IMR-90 (cell line): ENCODE measurements around the gene ACTG2. TPM values are rescaled to one million over a fixed set of nuclear protein-coding genes. Genes with fewer than 3 reads are reported as not detected.

Experiments used
- ATAC-seq: fragments of 200-7000 bp; cut with Tn5 transposase; 2 replicates; pipeline ENCODE4 v1.9.1; 2020; ENCODE audit warnings: low read depth, mild to moderate bottlenecking, moderate library complexity
- BruUV-seq: library from RNA; stranded (reverse); fragments of 400-500 nt; replicated peaks from 2 replicates; lab custom pipeline; 2021; lab: Mats Ljungman, UMichigan
- CTCF ChIA-PET: fragments of 300-600 bp; formaldehyde crosslinking; extraction: SDS; loops from one replicate; lab custom pipeline; 2021; ENCODE audit warnings: antibody characterized with exemption; lab: Yijun Ruan, JAX
- POLR2A ChIA-PET: fragments of 300-600 bp; sonication (Branson Sonifier 250); formaldehyde crosslinking; loops from one replicate; lab custom pipeline; 2022; ENCODE audit warnings: antibody characterized with exemption; ENCODE audit not compliant: unreplicated experiment; lab: Charles Lee
- DNase-seq: peaks from one replicate; pipeline ENCODE4 v3.0.0; 2013
- H2AFZ ChIP-seq: replicated peaks from 2 replicates; pipeline ENCODE3; 2013; ENCODE audit warnings: low read length, mild to moderate bottlenecking; ENCODE audit not compliant: poor library complexity
- H2AK5ac ChIP-seq: 2 replicates; pipeline ENCODE4 v1.6.1; 2013; ENCODE audit warnings: low read depth, low read length, inconsistent platforms
- H2AK9ac ChIP-seq: replicated peaks from 2 replicates; pipeline ENCODE3; 2013; ENCODE audit warnings: mild to moderate bottlenecking, low read depth, low read length, moderate library complexity; ENCODE audit not compliant: poor library complexity
- H2BK120ac ChIP-seq: 2 replicates; pipeline ENCODE4 v1.6.1; 2013; ENCODE audit warnings: low read depth, low read length, inconsistent platforms
- H2BK15ac ChIP-seq: 3 replicates; pipeline ENCODE4 v1.6.1; 2013; ENCODE audit warnings: low read depth, low read length, inconsistent platforms
- H2BK20ac ChIP-seq: 2 replicates; pipeline ENCODE4 v1.6.1; 2013; ENCODE audit warnings: low read depth, mild to moderate bottlenecking, inconsistent platforms, low read length, moderate library complexity
- H2BK5ac ChIP-seq: 2 replicates; pipeline ENCODE4 v1.6.1; 2013; ENCODE audit warnings: mild to moderate bottlenecking, low read depth, low read length, inconsistent platforms; ENCODE audit not compliant: poor library complexity, severe bottlenecking
- H3K14ac ChIP-seq: replicated peaks from 2 replicates; pipeline ENCODE4 v1.6.1; 2013; ENCODE audit warnings: low read depth, low read length, inconsistent platforms
- H3K18ac ChIP-seq: 2 replicates; pipeline ENCODE4 v1.6.1; 2013; ENCODE audit warnings: low read depth, low read length, control low read depth
- H3K23ac ChIP-seq: 2 replicates; pipeline ENCODE4 v1.6.1; 2013; ENCODE audit warnings: low read depth, low read length, inconsistent platforms
- H3K27ac ChIP-seq: 2 replicates; pipeline ENCODE4 v1.5.1; 2013; ENCODE audit warnings: mild to moderate bottlenecking, control low read depth, low read length; ENCODE audit not compliant: insufficient read depth
- H3K27me3 ChIP-seq: 2 replicates; pipeline ENCODE4 v1.6.1; 2013; ENCODE audit warnings: low read length; ENCODE audit not compliant: control insufficient read depth, insufficient read depth
- H3K36me3 ChIP-seq: 2 replicates; pipeline ENCODE4 v1.6.1; 2013; ENCODE audit warnings: low read length, mixed read lengths; ENCODE audit not compliant: control insufficient read depth, insufficient read depth
- H3K4ac ChIP-seq: 2 replicates; pipeline ENCODE4 v1.6.1; 2013; ENCODE audit warnings: low read depth, low read length, inconsistent platforms
- H3K4me1 ChIP-seq: 2 replicates; pipeline ENCODE4 v1.6.1; 2013; ENCODE audit warnings: low read length, mixed read lengths; ENCODE audit not compliant: control insufficient read depth, insufficient read depth
- H3K4me2 ChIP-seq: 2 replicates; pipeline ENCODE4 v1.6.1; 2013; ENCODE audit warnings: low read depth, mild to moderate bottlenecking, control low read depth, low read length, moderate library complexity
- H3K4me3 ChIP-seq: 2 replicates; pipeline ENCODE4 v1.5.1; 2013; ENCODE audit warnings: low read depth, mild to moderate bottlenecking, control low read depth, low read length, moderate library complexity; ENCODE audit not compliant: insufficient read depth
- H3K56ac ChIP-seq: 2 replicates; pipeline ENCODE4 v1.6.1; 2013; ENCODE audit warnings: low read length, inconsistent platforms; ENCODE audit not compliant: insufficient read depth; ENCODE audit errors: extremely low read depth
- H3K79me1 ChIP-seq, 2 experiments: 2 replicates each; pipeline ENCODE4 v1.6.1; 2013; ENCODE audit warnings: low read length in 2 of 2, inconsistent platforms in 1 of 2, low read depth in 1 of 2
- H3K9ac ChIP-seq: 2 replicates; pipeline ENCODE4 v1.6.1; 2013; ENCODE audit warnings: low read depth, low read length, control low read depth
- H3K9me1 ChIP-seq: 2 replicates; pipeline ENCODE4 v1.6.1; 2013; ENCODE audit warnings: low read length, inconsistent platforms; ENCODE audit not compliant: insufficient read depth
- H3K9me3 ChIP-seq: 2 replicates; pipeline ENCODE4 v1.6.1; 2013; ENCODE audit warnings: low read length; ENCODE audit not compliant: control insufficient read depth, insufficient read depth
- H4K20me1 ChIP-seq: 2 replicates; pipeline ENCODE4 v1.6.1; 2013; ENCODE audit warnings: low read length, inconsistent platforms; ENCODE audit not compliant: insufficient read depth
- H4K5ac ChIP-seq: 2 replicates; pipeline ENCODE4 v1.6.1; 2013; ENCODE audit warnings: mild to moderate bottlenecking, low read depth, low read length, control low read depth
- H4K8ac ChIP-seq, 2 experiments: 2 replicates each; pipeline ENCODE4 v1.6.1; 2013; ENCODE audit warnings: low read depth in 2 of 2, low read length in 2 of 2, control low read depth in 1 of 2, inconsistent platforms in 1 of 2
- H4K91ac ChIP-seq: 2 replicates; pipeline ENCODE4 v1.6.1; 2013; ENCODE audit warnings: low read depth, low read length, inconsistent platforms; ENCODE audit not compliant: insufficient read depth
- BHLHE40 ChIP-seq: fragments of 150-350 bp; IDR thresholded peaks from 2 replicates; pipeline ENCODE4 v1.6.1; 2016; ENCODE audit warnings: mild to moderate bottlenecking, low read depth, low read length
- CEBPB ChIP-seq: IDR thresholded peaks from 2 replicates; pipeline ENCODE4 v1.6.1; 2012; ENCODE audit warnings: low read depth, low read length, improper control_type of control experiment
- FOS ChIP-seq: fragments of 150-350 bp; IDR thresholded peaks from 2 replicates; pipeline ENCODE4 v1.6.1; 2016; ENCODE audit warnings: low read depth, low read length
- MAZ ChIP-seq: IDR thresholded peaks from 2 replicates; pipeline ENCODE4 v1.6.1; 2012; ENCODE audit warnings: low read depth, mild to moderate bottlenecking, low read length, improper control_type of control experiment, moderate library complexity, borderline replicate concordance
- NFE2L2 ChIP-seq: fragments of 150-350 bp; IDR thresholded peaks from 2 replicates; pipeline ENCODE4 v1.6.1; 2016; ENCODE audit warnings: low read depth, mild to moderate bottlenecking, low read length
- RCOR1 ChIP-seq: IDR thresholded peaks from 2 replicates; pipeline ENCODE4 v1.6.1; 2012; ENCODE audit warnings: mild to moderate bottlenecking, low read length, improper control_type of control experiment; ENCODE audit not compliant: insufficient replicate concordance
- WGBS, 2 experiments: methylation state at CpG; one replicate each; pipeline versions ENCODE4 v1.1.5 to v1.1.7; 2013; ENCODE audit warnings: missing lambda C conversion rate in 2 of 2; ENCODE audit not compliant: insufficient read length in 1 of 2; ENCODE audit errors: extremely low coverage in 2 of 2; 5-methylcytosine and 5-hydroxymethylcytosine counted together
- dilution Hi-C: fragments of 300-500 bp; cut with HindIII; formaldehyde crosslinking; loops from one replicate; pipeline ENCODE4 v1.14.3; 2018; ENCODE audit warnings: low sequenced_read_pairs; ENCODE audit not compliant: unreplicated experiment
- in situ Hi-C: fragments of 300-500 bp; cut with MboI; formaldehyde crosslinking; loops from 3 replicates; pipeline ENCODE4 v1.14.3; 2019; ENCODE audit warnings: low sequenced_read_pairs, inconsistent platforms, mixed read lengths
- intact Hi-C: fragments of 100-400 bp; cut with micrococcal nuclease; formaldehyde crosslinking; loops from 2 replicates; pipeline ENCODE4 v1.10.0; 2022
- polyA plus RNA-seq, 3 experiments: library from polyadenylated mRNA; depleted of rRNA; stranded (reverse); fragments of >200 nt; gene quantifications; 2 replicates each; pipeline ENCODE4 v1.2.3, GENCODE V29; 2012; ENCODE audit warnings: low replicate concordance in 1 of 3
- total RNA-seq: library from RNA; depleted of rRNA; stranded (reverse); fragments of >200 nt; gene quantifications from 2 replicates; pipeline ENCODE4 v1.2.3, GENCODE V29; 2012
- TF ChIP-seq, protein P1 (sequence below): conservative IDR thresholded peaks from 2 replicates; pipeline ENCODE4 v1.5.1; 2012; ENCODE audit warnings: mild to moderate bottlenecking, low read depth, low read length, improper control_type of control experiment

Gene ACTG2
- total and polyA plus RNA-seq, 2 of the 4 experiments (the other 2 are of a cell fraction), result 523 to 899 TPM

DNA sequence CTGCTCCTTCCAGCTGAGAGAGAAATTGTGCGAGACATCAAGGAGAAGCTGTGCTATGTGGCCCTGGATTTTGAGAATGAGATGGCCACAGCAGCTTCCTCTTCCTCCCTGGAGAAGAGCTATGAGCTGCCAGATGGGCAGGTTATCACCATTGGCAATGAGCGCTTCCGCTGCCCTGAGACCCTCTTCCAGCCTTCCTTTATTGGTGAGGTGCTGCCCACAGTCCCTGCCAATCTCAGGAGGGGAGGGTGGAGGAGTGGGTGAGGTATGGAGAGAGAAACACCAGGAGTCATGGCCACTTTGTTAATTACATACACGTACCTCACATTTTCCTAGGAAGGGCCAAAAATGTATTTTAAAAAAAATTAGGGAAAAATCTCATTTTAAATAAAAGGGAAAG, 21.9 kb downstream of the ACTG2 start:
- H2AK9ac ChIP-seq, result peak overlapping the region; percentile 68
- peaks cover 35% of the 10 kb centered on the region for H4K20me1 ChIP-seq
- no peak overlapping the region for H3K18ac ChIP-seq
- no peak overlapping the region for H3K27ac ChIP-seq
- H4K5ac ChIP-seq, result no peak overlapping the region
- no peak overlapping the region for H2AK5ac ChIP-seq
- DNase-seq (no peak), ATAC-seq (no peak)
- intact Hi-C loops, result no loop called here
- no peak overlapping the region for H3K9ac ChIP-seq
- H3K4me2 ChIP-seq, result no peak overlapping the region
- no peak overlapping the region for H2BK120ac ChIP-seq
- H4K91ac ChIP-seq, result no peak overlapping the region
- no peak overlapping the region for H2BK15ac ChIP-seq
- H4K8ac ChIP-seq, result no peak overlapping the region
- no peak overlapping the region for H2BK20ac ChIP-seq
- H3K4me3 ChIP-seq, result no peak overlapping the region
- no peak overlapping the region for H3K56ac ChIP-seq
- H3K9me3 ChIP-seq, result no peaks in the 10 kb centered on the region
- WGBS, 2 experiments, result 100% methylated on average over 1 of the region's 4 CpGs; no CpG with 5 or more reads in 1 of the 2 experiments
- no TSS peak for BruUV-seq
- H3K4me1 ChIP-seq, result no peaks in the 10 kb centered on the region
- CTCF ChIA-PET, result no interaction called here
- H3K4ac ChIP-seq, result no peak overlapping the region
- H2BK5ac ChIP-seq, result no peak overlapping the region
- H3K14ac ChIP-seq, result no peak overlapping the region
- dilution Hi-C loops, result no loop called here
- H2AFZ ChIP-seq, result no peak overlapping the region
- no peaks in the 10 kb centered on the region for H3K27me3 ChIP-seq
- POLR2A ChIA-PET, result no interaction called here
- peaks cover 67% of the 10 kb centered on the region for H3K36me3 ChIP-seq
- no peaks in the 10 kb centered on the region for H3K9me1 ChIP-seq
- in situ Hi-C loops, result no loop called here
- H3K23ac ChIP-seq, result no peak overlapping the region
- TF ChIP-seq NFE2L2 (no peak), MAZ (no peak), CEBPB (no peak), BHLHE40 (no peak), RCOR1 (no peak), FOS (no peak)
- TF ChIP-seq, protein P1, sequence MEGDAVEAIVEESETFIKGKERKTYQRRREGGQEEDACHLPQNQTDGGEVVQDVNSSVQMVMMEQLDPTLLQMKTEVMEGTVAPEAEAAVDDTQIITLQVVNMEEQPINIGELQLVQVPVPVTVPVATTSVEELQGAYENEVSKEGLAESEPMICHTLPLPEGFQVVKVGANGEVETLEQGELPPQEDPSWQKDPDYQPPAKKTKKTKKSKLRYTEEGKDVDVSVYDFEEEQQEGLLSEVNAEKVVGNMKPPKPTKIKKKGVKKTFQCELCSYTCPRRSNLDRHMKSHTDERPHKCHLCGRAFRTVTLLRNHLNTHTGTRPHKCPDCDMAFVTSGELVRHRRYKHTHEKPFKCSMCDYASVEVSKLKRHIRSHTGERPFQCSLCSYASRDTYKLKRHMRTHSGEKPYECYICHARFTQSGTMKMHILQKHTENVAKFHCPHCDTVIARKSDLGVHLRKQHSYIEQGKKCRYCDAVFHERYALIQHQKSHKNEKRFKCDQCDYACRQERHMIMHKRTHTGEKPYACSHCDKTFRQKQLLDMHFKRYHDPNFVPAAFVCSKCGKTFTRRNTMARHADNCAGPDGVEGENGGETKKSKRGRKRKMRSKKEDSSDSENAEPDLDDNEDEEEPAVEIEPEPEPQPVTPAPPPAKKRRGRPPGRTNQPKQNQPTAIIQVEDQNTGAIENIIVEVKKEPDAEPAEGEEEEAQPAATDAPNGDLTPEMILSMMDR, result no peak
- peaks cover 6 to 19% of the 10 kb centered on the region in 2 experiments for H3K79me1 ChIP-seq
